NCI-H526 treated with DMSO at 0.1 percent for 48 hours (cell line): ENCODE data around the gene CLTCL1.
"Not testable (repeated sequence)": the region's sequence is repeated elsewhere in the genome, so short reads cannot be mapped to it uniquely, and the experiment has no call there.

Experiments used
- DNase-seq: peaks from one replicate; lab custom pipeline; 2025; lab: John Stamatoyannopoulos, UW

CLTCL1 gene

GRCh38 chr22:19291580-19292457 is at the start of gene CLTCL1:
Gene CLTCL1 (minus strand): TSS chr22:19291719. CDS start chr22:19291641, 78 bp downstream.
- peak; percentile 53 for DNase-seq

- no peak for DNase-seq
These were observed 45.6 kb upstream of the CLTCL1 start for GRCh38 chr22:19337137-19337536.

GRCh38 chr22:19336133-19337075 is 44.9 kb upstream of the CLTCL1 start:
- DNase-seq: no peak

- no peak for DNase-seq
These were observed 40.5 kb upstream of the CLTCL1 start for GRCh38 chr22:19331975-19332374.

- DNase-seq: no peak
These were observed 40.0 kb upstream of the CLTCL1 start for GRCh38 chr22:19331474-19331873.

- no peak for DNase-seq
These were observed 39.4 kb upstream of the CLTCL1 start for GRCh38 chr22:19330865-19331418.

- DNase-seq: not testable (repeated sequence)
These were observed 38.7 kb upstream of the CLTCL1 start for GRCh38 chr22:19330205-19330604.

GRCh38 chr22:19329454-19329853 is 37.9 kb upstream of the CLTCL1 start:
- DNase-seq: no peak

GRCh38 chr22:19325296-19325948 is 33.9 kb upstream of the CLTCL1 start:
- no peak for DNase-seq

- not testable (repeated sequence) for DNase-seq
These were observed 31.9 kb upstream of the CLTCL1 start for GRCh38 chr22:19323420-19323819.

GRCh38 chr22:19321757-19322156 is 30.2 kb upstream of the CLTCL1 start:
- no peak for DNase-seq

GRCh38 chr22:19320136-19320535 is 28.6 kb upstream of the CLTCL1 start:
- DNase-seq: not testable (repeated sequence)

GRCh38 chr22:19319281-19319680 is 27.8 kb upstream of the CLTCL1 start:
- no peak for DNase-seq

- no peak for DNase-seq
These were observed 26.3 kb upstream of the CLTCL1 start for GRCh38 chr22:19317865-19318264.

- no peak for DNase-seq
These were observed 16.4 kb upstream of the CLTCL1 start for GRCh38 chr22:19307872-19308271.

GRCh38 chr22:19306535-19306934 is 15.0 kb upstream of the CLTCL1 start:
- not testable (repeated sequence) for DNase-seq

GRCh38 chr22:19304547-19304946 is 13.0 kb upstream of the CLTCL1 start:
- DNase-seq: no peak

GRCh38 chr22:19303785-19304184 is 12.3 kb upstream of the CLTCL1 start:
- DNase-seq: no peak

GRCh38 chr22:19295733-19296132 is 4.2 kb upstream of the CLTCL1 start:
- DNase-seq: no peak

GRCh38 chr22:19292458-19293230 is 1.1 kb upstream of the CLTCL1 start:
- peak; percentile 85 for DNase-seq

- no peak for DNase-seq
These were observed 320 bp downstream of the CLTCL1 start for GRCh38 chr22:19291218-19291579.
